ENCODE measurements around the gene POLR3G.

The POLR3G gene

GRCh38 chr5:90477621-90478215, 3.1 kb downstream of the POLR3G start:
- DNase-seq = no peak
- TF ChIP-seq POLR2A (IDR thresholded peaks at IDR 0.05; ENCODE audit: low read length) = no peak
- TF ChIP-seq GATA1 (IDR thresholded peaks at IDR 0.05; ENCODE audit: low read depth, low read length) = no peak

DNA sequence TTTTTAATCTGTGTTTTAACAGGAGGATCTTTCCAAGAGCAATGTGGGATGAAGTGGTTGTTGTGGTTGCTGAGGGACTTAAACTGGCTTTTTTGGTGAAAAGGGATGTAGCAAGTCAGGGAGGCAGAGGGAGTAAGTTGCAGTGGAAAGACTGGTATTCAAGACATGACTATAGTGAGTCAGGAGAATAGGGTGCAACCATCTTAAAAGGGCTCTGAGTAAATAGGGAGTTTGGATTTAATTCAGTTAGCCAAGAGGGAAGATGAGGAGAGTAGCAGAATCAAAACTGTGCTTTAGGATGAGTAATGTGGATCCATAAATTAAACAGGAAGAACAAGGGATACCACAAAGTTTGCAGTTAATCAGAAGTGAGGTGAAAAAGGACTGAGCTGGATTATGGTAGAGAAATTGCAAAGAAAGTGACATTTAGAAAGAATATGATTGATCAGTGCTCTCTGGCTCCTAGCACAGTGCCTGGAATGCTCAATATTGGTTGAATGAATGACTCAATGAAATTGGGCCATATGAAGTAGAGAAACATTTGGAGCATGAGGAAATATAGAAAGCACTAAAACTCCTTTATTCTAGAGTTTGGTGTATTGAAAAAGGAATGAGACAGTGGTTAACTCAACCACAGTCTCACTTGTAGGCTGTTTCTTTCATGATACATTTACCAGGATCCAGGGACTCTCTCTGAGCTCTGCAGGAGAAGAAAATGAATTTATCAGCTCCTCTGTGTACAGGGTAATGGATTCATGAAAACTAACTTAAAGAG, 5.1 kb downstream of the POLR3G start:
- no peak for DNase-seq
- TF ChIP-seq POLR2A (IDR thresholded peaks at IDR 0.05; ENCODE audit: low read length) (no peak), GATA1 (IDR thresholded peaks at IDR 0.05; ENCODE audit: low read depth, low read length) (no peak)

DNA sequence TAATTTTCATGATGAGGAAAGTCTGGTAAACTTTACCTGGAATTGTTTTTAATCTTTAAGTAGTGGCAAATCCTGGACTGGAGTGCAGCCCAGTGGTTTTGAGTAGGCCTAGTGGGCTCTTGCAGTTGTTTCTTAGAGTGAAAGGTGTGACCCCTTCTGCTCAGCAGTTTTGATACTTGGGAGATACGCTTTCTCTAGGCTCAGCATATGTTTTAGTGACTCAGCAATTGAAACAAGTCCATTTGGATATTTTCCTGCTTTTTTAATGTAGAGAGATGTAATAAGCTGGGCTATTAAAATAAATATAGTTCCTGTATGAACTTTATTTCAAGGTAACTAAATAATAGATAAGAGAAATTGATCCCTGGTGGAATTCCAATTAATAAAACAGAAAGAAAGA, 6.0 kb downstream of the POLR3G start:
- peak; percentile 5 to 17 for DNase-seq
- TF ChIP-seq GATA1 (IDR thresholded peaks at IDR 0.05; ENCODE audit: low read depth, low read length) = no peak
- TF ChIP-seq POLR2A (IDR thresholded peaks at IDR 0.05; ENCODE audit: low read length) = no peak

DNA sequence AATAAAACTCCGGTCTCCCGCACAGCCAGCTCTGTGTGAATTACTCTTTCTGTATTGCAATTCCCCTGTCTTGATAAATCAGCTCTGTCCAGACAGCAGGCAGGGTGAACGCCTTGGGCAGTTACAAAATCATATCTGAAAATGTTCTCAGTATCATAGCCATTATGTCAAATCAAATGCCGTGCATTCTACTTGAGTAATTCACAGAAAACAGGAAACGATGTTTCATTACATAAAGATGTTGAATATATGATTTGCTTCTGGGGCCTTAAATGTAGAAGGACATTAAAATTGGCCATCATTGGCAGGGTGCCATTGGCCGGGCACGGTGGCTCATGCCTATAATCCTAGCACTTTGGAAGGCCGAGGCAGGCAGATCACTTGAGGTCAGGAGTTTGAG, 8.5 kb downstream of the POLR3G start:
- TF ChIP-seq POLR2A (IDR thresholded peaks at IDR 0.05; ENCODE audit: low read length) = no peak
- TF ChIP-seq GATA1 (IDR thresholded peaks at IDR 0.05; ENCODE audit: low read depth, low read length) = no peak
- no peak for DNase-seq

- no peak for TF ChIP-seq POLR2A (IDR thresholded peaks at IDR 0.05; ENCODE audit: low read length)
- no peak for TF ChIP-seq GATA1 (IDR thresholded peaks at IDR 0.05; ENCODE audit: low read depth, low read length)
- DNase-seq = no peak
Measured at GRCh38 chr5:90484540-90484939, 9.9 kb downstream of the POLR3G start.

DNA sequence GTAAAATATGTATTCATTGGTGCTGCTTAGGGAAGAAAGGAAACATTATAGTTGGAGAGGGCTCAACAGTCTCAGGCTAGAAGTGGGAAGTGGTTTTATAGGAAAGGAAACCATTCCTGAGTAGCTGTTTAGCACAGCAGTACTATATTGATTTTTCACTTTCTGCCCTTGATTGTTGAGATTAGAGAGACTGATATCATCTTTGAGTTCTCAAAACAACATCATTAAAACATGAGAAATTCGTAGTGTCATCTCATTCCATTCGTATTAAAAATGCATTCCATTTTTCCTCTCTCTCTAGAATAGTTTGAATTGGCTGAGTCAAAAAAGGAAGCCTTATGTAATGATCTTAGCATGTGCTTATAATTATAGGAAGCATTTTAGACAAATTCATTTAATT, 14.1 kb downstream of the POLR3G start:
- no peak for DNase-seq
- no peak for TF ChIP-seq POLR2A (IDR thresholded peaks at IDR 0.05; ENCODE audit: low read length)
- TF ChIP-seq GATA1 (IDR thresholded peaks at IDR 0.05; ENCODE audit: low read depth, low read length) = no peak

- no peak for DNase-seq
- TF ChIP-seq GATA1 (IDR thresholded peaks at IDR 0.05; ENCODE audit: low read depth, low read length) (no peak), POLR2A (IDR thresholded peaks at IDR 0.05; ENCODE audit: low read length) (no peak)
Measured at GRCh38 chr5:90494043-90494442, 19.4 kb downstream of the POLR3G start.

- no peak for TF ChIP-seq GATA1 (IDR thresholded peaks at IDR 0.05; ENCODE audit: low read depth, low read length)
- TF ChIP-seq POLR2A (IDR thresholded peaks at IDR 0.05; ENCODE audit: low read length) = no peak
- DNase-seq = peak in 1 of 2 experiments; percentile 27
Measured at GRCh38 chr5:90495146-90495545, 20.5 kb downstream of the POLR3G start.

- TF ChIP-seq GATA1 (IDR thresholded peaks at IDR 0.05; ENCODE audit: low read depth, low read length) (no peak), POLR2A (IDR thresholded peaks at IDR 0.05; ENCODE audit: low read length) (no peak)
Measured at GRCh38 chr5:90503596-90503995, 28.9 kb downstream of the POLR3G start.

GRCh38 chr5:90504743-90505142, 30.1 kb downstream of the POLR3G start:
- no peak for DNase-seq
- TF ChIP-seq POLR2A (IDR thresholded peaks at IDR 0.05; ENCODE audit: low read length) (no peak), GATA1 (IDR thresholded peaks at IDR 0.05; ENCODE audit: low read depth, low read length) (no peak)

More at GRCh38 chr5:90503596-90503995, 28.9 kb downstream of the POLR3G start:
- DNase-seq = no peak

DNA sequence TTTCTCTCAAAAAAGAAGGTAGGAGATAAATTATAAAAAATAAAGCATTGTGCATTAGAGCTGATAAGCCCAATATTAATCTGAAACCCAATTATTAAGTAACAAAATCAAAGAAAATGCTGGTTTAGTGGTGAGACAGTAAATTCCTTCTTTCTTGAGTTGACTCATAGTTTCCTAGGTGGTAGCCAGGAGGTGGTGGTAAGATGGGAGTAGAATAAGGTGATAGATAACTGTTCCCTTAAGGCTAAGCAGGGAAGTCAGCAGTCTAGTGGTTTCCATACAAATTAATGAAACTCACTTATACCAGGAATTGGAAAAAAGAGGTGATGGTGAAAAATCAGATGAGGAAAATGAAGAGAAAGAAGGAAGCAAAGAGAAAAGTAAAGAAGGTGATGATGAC, 31.6 kb downstream of the POLR3G start:
- TF ChIP-seq GATA1 (IDR thresholded peaks at IDR 0.05; ENCODE audit: low read depth, low read length) (no peak), POLR2A (IDR thresholded peaks at IDR 0.05; ENCODE audit: low read length) (no peak)
- DNase-seq = no peak

DNA sequence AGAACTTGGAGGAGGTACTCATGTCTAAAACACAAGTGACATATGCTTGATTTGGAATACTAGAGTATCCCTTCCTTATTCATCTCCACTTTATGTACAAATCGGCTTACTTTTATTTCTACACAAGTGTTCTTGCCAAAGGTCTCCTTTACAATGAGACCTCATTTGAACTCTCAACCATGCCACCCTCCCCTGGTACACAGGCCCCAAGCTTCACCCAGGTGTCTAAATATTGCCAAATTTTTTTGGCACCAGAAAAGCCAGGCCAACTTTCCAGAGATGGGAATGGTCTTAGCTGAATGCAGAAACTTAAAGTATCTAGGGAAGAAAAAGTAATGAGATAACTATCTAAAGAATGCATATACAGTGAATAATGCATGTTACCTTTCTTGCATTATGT, 35.8 kb downstream of the POLR3G start:
- no peak for TF ChIP-seq GATA1 (IDR thresholded peaks at IDR 0.05; ENCODE audit: low read depth, low read length)
- no peak for TF ChIP-seq POLR2A (IDR thresholded peaks at IDR 0.05; ENCODE audit: low read length)
- DNase-seq = no peak

- no peak for DNase-seq
- TF ChIP-seq POLR2A (IDR thresholded peaks at IDR 0.05; ENCODE audit: low read length) = no peak
- TF ChIP-seq GATA1 (IDR thresholded peaks at IDR 0.05; ENCODE audit: low read depth, low read length) = no peak
Measured at GRCh38 chr5:90514520-90514919, 39.9 kb downstream of the POLR3G start.

DNA sequence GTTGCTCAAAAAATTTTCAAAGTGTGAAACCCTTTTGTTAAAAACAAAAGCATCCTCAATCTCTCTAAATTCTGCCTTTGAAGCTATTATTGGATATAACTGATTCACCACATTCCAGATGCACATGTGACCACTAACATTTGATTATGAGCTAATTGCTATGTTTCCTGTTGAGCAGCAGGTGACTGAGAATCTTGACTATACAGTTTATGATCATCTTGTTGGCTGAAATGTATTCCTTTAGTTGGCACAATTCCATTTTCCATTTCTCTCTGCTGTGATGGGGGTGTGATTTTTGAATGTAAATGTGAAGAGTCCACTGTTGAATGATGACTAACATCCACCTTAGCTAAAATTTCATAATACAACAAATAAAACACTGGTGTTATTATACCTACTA, 44.0 kb downstream of the POLR3G start:
- no peak for TF ChIP-seq GATA1 (IDR thresholded peaks at IDR 0.05; ENCODE audit: low read depth, low read length)
- TF ChIP-seq POLR2A (IDR thresholded peaks at IDR 0.05; ENCODE audit: low read length) = no peak
- DNase-seq = no peak

DNA sequence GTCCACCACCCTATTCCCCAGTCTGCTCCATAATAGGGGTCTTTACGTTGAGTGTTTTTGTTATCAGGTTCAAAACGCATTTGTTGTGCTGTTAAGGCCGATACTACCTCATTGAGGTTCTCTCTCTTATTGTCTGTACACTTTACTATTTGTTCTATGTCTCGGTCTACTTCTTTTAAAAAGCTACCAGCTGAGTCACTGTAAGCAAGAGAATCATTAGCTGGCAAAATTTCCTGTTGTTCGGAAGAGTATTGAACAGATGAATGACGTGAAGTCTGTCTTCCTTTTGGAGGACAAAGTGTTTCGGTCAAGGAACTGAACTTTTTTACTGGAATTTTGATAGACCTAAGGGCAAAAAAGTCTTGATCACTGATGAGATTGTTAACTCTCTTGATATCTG, 44.4 kb downstream of the POLR3G start:
- TF ChIP-seq GATA1 (IDR thresholded peaks at IDR 0.05; ENCODE audit: low read depth, low read length) = no peak
- no peak for TF ChIP-seq POLR2A (IDR thresholded peaks at IDR 0.05; ENCODE audit: low read length)

More for the DNA sequence above, 44.4 kb downstream of the POLR3G start:
- no peak for DNase-seq
